K562 (cell line): ENCODE results near the gene PRDM16. TPM values are rescaled to one million over a fixed set of nuclear protein-coding genes. Genes with fewer than 3 reads are reported as not detected.
A peak's percentile ranks its signal among the peaks of the same experiment; 100 is the strongest.

Source experiments
- ATAC-seq: fragments of 200-7000 bp; cut with Tn5 transposase; 3 replicates; pipeline ENCODE4 v1.9.1; 2020; ENCODE audit warnings: moderate library complexity
- BruUV-seq: library from RNA; stranded (reverse); fragments of 400-500 nt; replicated peaks from 2 replicates; lab custom pipeline; 2021; lab: Mats Ljungman, UMichigan
- CTCF ChIA-PET: fragments of 300-600 bp; formaldehyde crosslinking; extraction: SDS; loops from one replicate; lab custom pipeline; 2021; ENCODE audit warnings: low intra/inter-chr PET ratio; lab: Yijun Ruan, JAX
- POLR2A ChIA-PET: fragments of 300-600, 350-650 bp; sonication (Branson Sonifier 250); formaldehyde crosslinking; extraction: SDS; loops from one replicate; lab custom pipeline; 2021; ENCODE audit warnings: antibody characterized with exemption, inconsistent platforms; lab: Yijun Ruan, JAX
- DNase-seq, 4 experiments: peaks; one replicate each; pipeline versions ENCODE4 v3.0.0 to v3.0.0-alpha.2; 2011 to 2018; ENCODE audit warnings: low spot score in 3 of 4, mixed read lengths in 3 of 4; ENCODE audit errors: extremely low read depth in 1 of 4
- FAIRE-seq: peaks from 2 replicates; lab custom pipeline; 2011; peaks lifted over from hg19 to GRCh38; lab: Jason Lieb, UNC
- H2AFZ ChIP-seq: 2 replicates; pipeline ENCODE4 v1.6.0; 2011; ENCODE audit warnings: low read depth, low read length, control low read depth, inconsistent platforms
- H3K27ac ChIP-seq: fragments of 200-600 bp; 3 replicates; pipeline ENCODE4 v1.8.0; 2011; ENCODE audit warnings: low read depth, mild to moderate bottlenecking, control low read depth, inconsistent platforms, low read length, moderate library complexity, mixed read lengths; ENCODE audit errors: extremely low read depth
- H3K27me3 ChIP-seq, 2 experiments: fragments of 300-600 bp in 1 of 2; 2 replicates in 1 of 2; 3 replicates in 1 of 2; pipeline versions ENCODE4 v1.6.0 to v1.8.0; 2011; ENCODE audit warnings: inconsistent platforms in 2 of 2, low read length in 2 of 2, mild to moderate bottlenecking in 1 of 2, mixed read lengths in 1 of 2, moderate library complexity in 1 of 2; ENCODE audit not compliant: control insufficient read depth in 2 of 2, insufficient read depth in 2 of 2
- H3K36me3 ChIP-seq: fragments of 300-600 bp; 3 replicates; pipeline ENCODE4 v1.8.0; 2011; ENCODE audit warnings: mild to moderate bottlenecking, low read length, inconsistent platforms; ENCODE audit not compliant: control insufficient read depth, insufficient read depth
- H3K4me1 ChIP-seq, 2 experiments: fragments of 200-600 bp in 1 of 2; replicated peaks in 1 of 2; 2 replicates in 1 of 2; 3 replicates in 1 of 2; pipeline versions ENCODE4 v1.5.1 to v1.8.0; 2011; ENCODE audit warnings: inconsistent platforms in 2 of 2, low read length in 2 of 2, mild to moderate bottlenecking in 1 of 2, mixed read lengths in 1 of 2, moderate library complexity in 1 of 2; ENCODE audit not compliant: control insufficient read depth in 2 of 2, insufficient read depth in 2 of 2
- H3K4me2 ChIP-seq: 2 replicates; pipeline ENCODE4 v1.6.1; 2011; ENCODE audit warnings: low read length, control low read depth, inconsistent platforms, mixed read lengths; ENCODE audit not compliant: insufficient read depth
- H3K4me3 ChIP-seq: fragments of 200-600 bp; sonication (generic), shearing (Covaris generic); 2 replicates; pipeline ENCODE4 v1.5.1; 2016; ENCODE audit warnings: control low read depth, inconsistent platforms
- H3K79me2 ChIP-seq: fragments of 200-600 bp; 3 replicates; pipeline ENCODE4 v1.8.0; 2011; ENCODE audit warnings: low read length, inconsistent platforms; ENCODE audit not compliant: control insufficient read depth, insufficient read depth
- H3K9ac ChIP-seq, 2 experiments: 2 replicates each; pipeline versions ENCODE4 v1.6.0 to v1.6.1; 2011; ENCODE audit warnings: low read depth in 2 of 2, low read length in 2 of 2, control low read depth in 1 of 2, inconsistent platforms in 1 of 2, mild to moderate bottlenecking in 1 of 2, mixed read lengths in 1 of 2; ENCODE audit not compliant: insufficient read depth in 1 of 2
- H3K9me1 ChIP-seq: one replicate; pipeline ENCODE4 v1.6.0; 2011; ENCODE audit warnings: inconsistent platforms, mild to moderate bottlenecking, low read length, moderate library complexity; ENCODE audit not compliant: control insufficient read depth, insufficient read depth
- H3K9me3 ChIP-seq: replicated peaks from 2 replicates; pipeline ENCODE4 v1.5.1; 2011; ENCODE audit warnings: low read depth, low read length, inconsistent platforms; ENCODE audit not compliant: control insufficient read depth, insufficient read depth
- H4K20me1 ChIP-seq: replicated peaks from 2 replicates; pipeline ENCODE4 v1.6.1; 2011; ENCODE audit warnings: low read length, inconsistent platforms, mixed read lengths; ENCODE audit not compliant: control insufficient read depth, insufficient read depth
- JUN ChIP-seq, 2 experiments: sonication (generic) in 1 of 2; formaldehyde crosslinking in 1 of 2; IDR thresholded peaks; 2 replicates each; pipeline versions ENCODE4 v1.6.1 to v1.8.0; 2012 to 2022; ENCODE audit warnings: borderline replicate concordance in 2 of 2, mild to moderate bottlenecking in 2 of 2, improper control_type of control experiment in 1 of 2, low read depth in 1 of 2, low read length in 1 of 2, missing genetic modification reagents in 1 of 2
- MCM3 ChIP-seq: fragments of 450-650 bp; IDR thresholded peaks from 2 replicates; pipeline ENCODE4 v1.6.1; 2016
- PCBP1 ChIP-seq: fragments of 200-400 bp; formaldehyde crosslinking; IDR thresholded peaks from 2 replicates; pipeline ENCODE4 v1.6.1; 2018; ENCODE audit warnings: mild to moderate bottlenecking, low read depth, low read length; ENCODE audit not compliant: poor library complexity, severe bottlenecking
- RUNX1 ChIP-seq: sonication (generic); IDR thresholded peaks from 2 replicates; pipeline ENCODE4 v1.6.1; 2016; ENCODE audit warnings: antibody characterized with exemption, low read depth
- TFAP4 ChIP-seq: sonication (generic); formaldehyde crosslinking; IDR thresholded peaks from 2 replicates; pipeline ENCODE4 v1.8.0; 2022; ENCODE audit warnings: missing genetic modification reagents, mild to moderate bottlenecking, moderate library complexity, borderline replicate concordance
- WGBS: fragments of 100-300 bp; shearing (Covaris generic); methylation state at CpG from one replicate; pipeline ENCODE4 v1.1.6; 2016; ENCODE audit warnings: low coverage, mixed read lengths; ENCODE audit not compliant: insufficient coverage; ENCODE audit errors: missing lambda C conversion rate; 5-methylcytosine and 5-hydroxymethylcytosine counted together
- in situ Hi-C: fragments of 300-500 bp; cut with MboI; formaldehyde crosslinking; loops from 4 replicates; pipeline ENCODE4 v1.15.0; 2018; ENCODE audit warnings: inconsistent platforms, mixed read lengths
- intact Hi-C: fragments of 100-400 bp; cut with micrococcal nuclease; formaldehyde crosslinking; loops from 2 replicates; pipeline ENCODE4 v1.14.2; 2022
- polyA plus RNA-seq, 8 experiments: library from polyadenylated mRNA; depleted of rRNA in 4 of 8; stranded (reverse) in 5 of 8; unstranded in 3 of 8; fragments of >200 nt; fragmentation: Nextera tagmentation in 2 of 8; fragmentation: Illumina TruSeq in 1 of 8; extraction: Ambion mirVana in 2 of 8; extraction: Trizol in 1 of 8; gene quantifications; 2 replicates each; pipeline versions ENCODE4 v1.2.1 to v1.2.3, GENCODE V29; 2011 to 2014; ENCODE audit warnings: inconsistent platforms in 1 of 8, missing spikeins in 1 of 8
- total RNA-seq, 7 experiments: library from RNA; depleted of rRNA in 6 of 7; stranded (reverse); fragments of >200 nt in 6 of 7; fragmentation: Illumina TruSeq in 2 of 7; extraction: Trizol in 2 of 7; gene quantifications; 2 replicates each; pipeline versions ENCODE4 v1.2.1 to v1.2.3, GENCODE V29; 2011 to 2021; ENCODE audit warnings: low replicate concordance in 1 of 7

PRDM16 gene
- total and polyA plus RNA-seq, 9 of the 15 experiments (the other 6 are each of a cell fraction or from before 2014, with no cell fraction given) = 0.10 to 0.27 TPM; not detected in 7

DNA sequence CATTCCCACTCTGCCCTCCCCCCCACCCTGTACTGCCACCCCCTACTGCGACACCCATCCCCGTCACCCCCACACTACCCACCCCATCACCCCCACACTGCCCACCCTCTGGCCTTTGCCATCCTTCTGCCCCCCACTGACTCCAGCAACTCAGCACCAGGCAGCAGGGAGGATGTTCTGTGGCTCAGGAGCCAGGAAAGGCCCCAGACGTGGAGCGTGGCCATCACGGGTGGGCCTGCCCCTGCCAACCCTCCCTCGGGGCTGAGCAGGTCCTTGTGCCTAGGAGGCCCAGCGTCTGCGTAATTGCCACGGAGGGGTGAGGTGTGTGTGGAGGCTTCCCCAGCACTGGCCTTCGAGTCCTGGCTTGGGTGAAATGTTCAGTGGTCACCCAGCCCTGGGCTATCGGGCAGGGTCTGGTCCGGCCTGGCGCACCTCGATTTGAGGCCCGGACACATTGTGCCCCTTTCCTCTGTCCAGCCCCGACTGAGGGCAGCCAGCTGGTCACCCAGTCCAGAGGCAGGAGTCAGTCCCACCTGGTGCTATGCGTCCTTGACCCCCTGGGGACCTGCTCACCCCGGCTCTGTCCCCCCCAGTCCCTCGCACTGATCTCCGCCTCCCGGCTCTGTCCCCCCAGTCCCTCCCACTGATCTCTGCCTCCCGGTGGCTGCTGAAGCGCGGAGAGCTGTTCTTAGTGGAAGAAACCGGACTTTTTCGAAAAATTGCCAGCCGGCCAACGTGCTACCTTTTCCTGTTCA is 408.4 kb downstream of the PRDM16 start:
- peaks cover 0 to 54% of the 10 kb centered on the region in 2 experiments; a peak in 2 of 5 replicates for H3K4me1 ChIP-seq
- H4K20me1 ChIP-seq = peaks cover 21% of the 10 kb centered on the region
- CTCF ChIA-PET = no interaction called here
- H3K9ac ChIP-seq = no peak overlapping the region
- ATAC-seq = peak; percentile 20
- no peaks in the 10 kb centered on the region for H3K79me2 ChIP-seq
- no peak overlapping the region for H2AFZ ChIP-seq
- no peaks in the 10 kb centered on the region for H3K9me3 ChIP-seq
- 9% methylated on average over 25 of the region's 28 CpGs for WGBS
- FAIRE-seq = no peak
- H3K36me3 ChIP-seq = no peaks in the 10 kb centered on the region
- peaks cover 3 to 31% of the 10 kb centered on the region in 2 experiments; a peak in 4 of 5 replicates for H3K27me3 ChIP-seq
- no peak overlapping the region for H3K27ac ChIP-seq
- H3K9me1 ChIP-seq = no peaks in the 10 kb centered on the region
- POLR2A ChIA-PET = interaction anchor here (0.6 kb wide), 1 partner anchor 443 kb away, joined by 3 read pairs; no protein-coding TSS in a partner anchor
- H3K4me2 ChIP-seq = no peak overlapping the region
- DNase-seq = peak in 2 of 4 experiments; percentile 43 to 52
- in situ Hi-C loops (no loop called here), intact Hi-C loops (no loop called here)
- no peak overlapping the region for H3K4me3 ChIP-seq
- TF ChIP-seq JUN (IDR thresholded peaks at IDR 0.05; ENCODE audit: borderline replicate concordance, low read depth, low read length) (no peak), JUN (CRISPR knock-in tag; IDR thresholded peaks at IDR 0.05; ENCODE audit: borderline replicate concordance) (no peak), PCBP1 (peak; percentile 13), RUNX1 (no peak), MCM3 (no peak), TFAP4 (CRISPR knock-in tag) (0 out of 2 replicates have a peak, but pooled peaks have one; percentile 7)
- no TSS peak for BruUV-seq
